HG03135 (cell line): Measurements from ENCODE around the gene ATXN7L1.

Experiments
- ATAC-seq: cut with Tn5 transposase; IDR thresholded peaks from one replicate; pipeline ENCODE4 v1.9.1; 2021; ENCODE audit warnings: mild to moderate bottlenecking, moderate library complexity; ENCODE audit not compliant: unreplicated experiment

Gene ATXN7L1

DNA sequence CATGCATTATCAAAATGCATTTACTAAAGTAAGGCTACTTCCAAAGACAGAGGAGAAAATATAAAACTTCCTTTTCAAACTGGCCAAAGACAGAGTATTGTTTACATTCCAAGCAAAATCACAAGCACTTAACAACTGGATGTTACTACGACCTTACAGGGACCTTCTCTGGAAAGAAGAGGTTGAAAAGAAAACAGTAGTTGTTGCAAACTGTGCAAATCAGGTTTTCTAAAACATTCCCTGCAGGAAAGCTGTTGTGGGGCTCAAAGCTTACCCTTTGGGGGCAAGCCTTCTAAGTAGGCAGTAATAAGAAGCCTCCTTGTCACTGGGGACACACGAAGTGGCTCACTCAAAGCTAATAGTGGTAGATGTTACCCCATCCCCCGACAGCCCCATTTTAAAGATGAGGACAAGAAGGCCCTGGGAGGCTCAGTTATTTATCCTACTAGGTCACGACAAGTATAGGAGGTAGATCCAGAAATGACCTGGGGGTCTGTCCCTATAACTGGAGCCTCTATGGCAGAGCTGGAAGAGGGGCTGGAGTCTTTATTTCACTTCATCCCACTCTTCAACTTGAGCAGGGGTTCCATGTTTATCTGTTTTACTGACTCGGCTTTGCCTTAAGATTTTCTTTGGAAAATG is 46.6 kb downstream of the ATXN7L1 start:
- no peak for ATAC-seq

DNA sequence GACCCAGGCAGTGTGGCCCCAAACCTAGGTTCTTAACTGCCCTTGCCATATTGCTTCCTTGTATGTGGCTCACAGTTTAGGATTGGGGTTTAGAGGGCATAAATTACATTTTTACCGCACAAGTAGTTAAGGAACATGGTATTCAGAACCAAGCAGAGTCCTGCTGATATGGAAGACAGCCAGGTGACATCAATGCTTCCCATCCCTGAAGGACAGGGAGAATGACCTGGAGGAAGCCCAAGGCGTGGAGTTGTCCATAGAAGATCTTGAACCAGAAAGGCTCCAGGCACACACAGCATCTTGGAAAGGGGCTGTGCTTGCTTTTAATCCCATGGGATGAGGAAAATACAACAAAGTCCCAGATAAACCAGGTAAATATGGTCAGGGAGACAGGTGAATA is 48.3 kb downstream of the ATXN7L1 start:
- ATAC-seq, result no peak

DNA sequence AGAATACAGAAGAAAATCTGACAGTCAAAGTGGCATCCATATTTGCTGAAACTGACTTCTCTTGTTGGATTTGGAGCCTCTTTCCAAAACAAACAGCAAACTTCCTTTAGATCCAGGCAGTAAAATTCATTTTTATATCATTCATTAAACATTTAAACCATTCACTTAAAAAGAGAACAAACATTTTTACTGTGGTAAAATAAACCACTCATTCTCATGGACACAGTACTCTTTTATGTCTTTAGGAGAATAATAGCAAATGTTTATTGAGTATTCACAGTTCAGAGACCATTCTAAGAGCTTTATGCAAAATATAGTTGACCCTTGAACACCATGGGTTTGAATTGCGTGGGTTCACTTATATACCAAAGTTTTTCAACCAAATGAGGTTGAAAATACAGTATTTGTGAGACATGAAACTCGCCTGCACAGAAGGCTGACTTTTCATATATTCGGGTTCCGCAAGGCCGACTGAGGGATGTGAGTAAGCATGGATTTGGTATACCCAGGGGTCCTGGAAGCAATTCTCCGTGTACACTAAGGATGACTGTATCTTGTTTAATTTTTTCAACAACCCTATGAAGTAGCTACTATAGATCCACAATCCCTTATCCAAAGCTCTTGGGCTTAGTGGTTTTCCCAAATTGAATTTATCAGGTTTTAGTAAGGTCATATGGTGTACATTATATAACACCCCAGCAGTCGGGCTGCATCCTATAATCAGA is 49.1 kb downstream of the ATXN7L1 start:
- no peak for ATAC-seq

GRCh38 chr7:105826143-105826542 is 50.3 kb downstream of the ATXN7L1 start:
- no peak for ATAC-seq

DNA sequence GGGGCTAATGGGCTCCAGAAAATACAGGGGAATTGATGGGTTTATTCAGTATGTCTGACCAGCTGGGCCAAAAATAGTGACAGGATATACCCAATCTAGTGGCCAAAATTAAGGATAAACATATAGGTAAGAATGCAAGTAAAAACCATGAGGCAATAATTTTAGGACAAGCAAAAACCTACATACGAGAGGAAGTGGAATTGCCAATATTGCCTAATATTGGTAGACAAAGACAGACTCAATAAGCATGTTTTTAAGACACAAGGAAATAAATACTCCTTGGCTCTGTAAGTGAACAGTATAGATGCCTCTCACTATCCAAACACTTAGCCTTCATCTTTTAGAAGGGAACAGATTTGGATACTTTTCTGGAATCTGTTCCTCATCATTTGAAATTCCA is 51.0 kb downstream of the ATXN7L1 start:
- no peak for ATAC-seq

GRCh38 chr7:105822806-105823205 is 53.6 kb downstream of the ATXN7L1 start:
- no peak for ATAC-seq

- ATAC-seq, result no peak
These were observed 54.9 kb downstream of the ATXN7L1 start for GRCh38 chr7:105821527-105821926.

GRCh38 chr7:105820363-105821066 is 55.9 kb downstream of the ATXN7L1 start:
- ATAC-seq, result no peak

- ATAC-seq, result no peak
These were observed 56.8 kb downstream of the ATXN7L1 start for GRCh38 chr7:105819559-105819958.

GRCh38 chr7:105816954-105817615 is 59.3 kb downstream of the ATXN7L1 start:
- ATAC-seq, result no peak

- no peak for ATAC-seq
These were observed 60.0 kb downstream of the ATXN7L1 start for GRCh38 chr7:105816266-105816843.

- ATAC-seq, result no peak
These were observed 60.8 kb downstream of the ATXN7L1 start for GRCh38 chr7:105815576-105815975.

- no peak for ATAC-seq
These were observed 61.9 kb downstream of the ATXN7L1 start for GRCh38 chr7:105814481-105814880.

DNA sequence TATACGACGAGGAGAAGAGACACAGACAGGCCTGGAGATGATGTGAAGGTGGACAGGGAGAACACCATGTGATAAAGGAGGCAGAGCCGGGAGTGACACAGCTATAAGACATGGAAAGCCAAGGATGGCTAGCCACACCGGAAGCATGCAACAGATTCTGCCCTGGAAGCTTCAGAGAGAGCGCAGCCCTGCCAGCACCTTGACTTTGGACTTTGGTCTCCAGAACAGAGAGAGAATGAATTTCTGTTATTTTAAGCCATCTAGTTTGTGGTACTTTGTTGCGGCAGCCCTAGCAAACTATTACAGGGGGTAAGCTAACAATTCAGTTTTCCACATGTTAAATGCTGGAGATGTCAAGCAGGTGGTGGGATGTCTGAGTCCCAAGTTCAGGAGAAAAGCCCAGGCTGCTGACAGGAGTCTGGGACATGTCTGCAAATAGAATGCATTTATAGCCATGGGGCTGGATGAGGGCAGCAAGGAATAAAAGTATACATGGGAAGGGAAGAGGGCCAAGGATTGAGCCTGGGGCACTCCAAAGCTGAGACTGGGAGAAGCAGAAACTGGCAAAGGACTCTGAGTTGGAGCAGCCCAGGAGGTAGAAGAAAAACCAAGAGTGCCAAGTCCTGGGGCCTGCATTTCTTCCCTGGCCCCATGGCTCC is 65.1 kb downstream of the ATXN7L1 start:
- ATAC-seq, result no peak

- ATAC-seq, result no peak
These were observed 65.8 kb downstream of the ATXN7L1 start for GRCh38 chr7:105810556-105810955.

GRCh38 chr7:105808703-105809590 is 67.5 kb downstream of the ATXN7L1 start:
- ATAC-seq, result peak; percentile 98

DNA sequence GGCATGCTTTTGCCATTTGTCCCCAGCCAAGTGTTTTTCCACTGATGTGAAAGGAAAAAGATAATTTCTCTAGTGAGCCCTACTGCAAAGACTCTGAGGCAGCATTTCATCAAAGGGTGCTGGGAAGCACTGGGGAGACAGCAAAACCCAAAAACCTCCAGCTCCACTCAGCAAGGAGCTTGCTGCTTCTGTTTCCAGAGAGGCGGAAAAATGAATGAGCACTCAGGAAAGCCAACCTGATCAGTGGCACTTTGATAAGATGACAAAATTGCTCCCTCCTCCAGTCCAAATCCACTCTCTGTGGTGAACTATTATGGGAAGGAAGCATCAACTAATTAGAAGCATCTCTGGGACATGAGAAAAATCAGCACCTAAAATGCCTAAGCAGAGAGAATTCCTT is 68.2 kb downstream of the ATXN7L1 start:
- no peak for ATAC-seq

DNA sequence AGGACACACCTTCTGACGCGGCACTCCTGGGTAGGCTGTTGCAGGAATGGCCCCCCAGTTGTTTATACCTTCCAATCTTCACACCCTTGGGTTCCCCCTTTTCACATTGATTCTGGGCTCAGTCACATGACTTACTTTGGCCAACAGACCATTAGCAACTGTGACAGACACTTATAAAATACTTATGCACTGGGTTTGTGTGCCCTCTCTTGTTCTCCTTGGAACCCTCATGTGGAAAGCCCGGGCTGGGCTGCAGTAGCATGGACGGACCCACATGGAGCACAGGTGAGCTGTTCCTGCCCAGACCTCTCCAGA is 69.0 kb downstream of the ATXN7L1 start:
- no peak for ATAC-seq

DNA sequence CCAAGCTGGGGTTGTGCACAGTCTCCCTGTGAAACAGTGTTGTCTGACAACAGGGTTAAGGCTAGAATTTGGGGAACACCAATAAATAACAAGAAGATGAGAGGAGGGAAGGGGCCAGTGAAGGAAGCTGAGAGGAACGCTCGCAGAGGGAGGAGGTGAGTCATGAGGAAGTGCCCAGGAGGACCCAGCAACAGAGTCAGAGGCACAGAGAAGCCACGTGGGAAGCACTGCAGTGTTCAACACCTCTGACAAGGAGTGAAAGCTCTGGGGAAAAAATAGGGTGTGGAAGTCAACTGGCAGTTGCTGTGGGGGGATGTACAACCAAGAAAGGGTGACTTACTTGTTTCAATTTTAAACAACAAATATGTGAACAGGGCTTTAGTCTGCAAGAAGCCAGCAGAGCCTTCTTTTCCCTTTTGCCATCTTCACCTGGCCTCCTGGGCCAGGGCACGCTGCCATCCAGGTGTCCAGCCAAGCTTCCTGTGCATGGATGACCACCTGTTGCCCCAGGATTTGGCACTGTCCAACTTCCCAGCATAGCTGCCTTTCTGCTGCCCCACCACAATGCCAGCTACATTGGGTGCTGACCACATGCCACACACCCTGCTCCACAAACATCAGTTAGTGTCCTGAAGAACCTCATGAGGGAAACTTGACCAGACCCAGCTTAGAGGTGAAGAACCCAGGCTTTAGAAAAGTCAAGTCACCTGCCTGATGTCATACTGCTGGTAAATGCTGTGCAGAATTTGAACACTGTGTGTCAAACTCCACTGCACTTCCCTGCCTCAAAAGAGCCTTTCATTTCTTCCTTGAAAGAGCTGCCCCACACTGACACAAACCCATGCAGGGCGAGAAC is 69.6 kb downstream of the ATXN7L1 start:
- peak; percentile 29 for ATAC-seq
